GM12891 (cell line): ENCODE data around the gene GRAP2.
"Not testable (repeated sequence)": the region's sequence is repeated elsewhere in the genome, so short reads cannot be mapped to it uniquely, and the experiment has no call there.

Experiments
- DNase-seq: peaks from one replicate; pipeline ENCODE4 v3.0.0; 2011; ENCODE audit warnings: low spot score; ENCODE audit not compliant: insufficient read length
- FAIRE-seq: peaks from 2 replicates; lab custom pipeline; 2011; peaks lifted over from hg19 to GRCh38; lab: Jason Lieb, UNC
- PAX5 ChIP-seq: IDR thresholded peaks from 2 replicates; pipeline ENCODE4 v1.6.1; 2011; ENCODE audit warnings: low read length, moderate library complexity, mild to moderate bottlenecking; ENCODE audit not compliant: insufficient read depth, severe bottlenecking
- POLR2A ChIP-seq: IDR thresholded peaks from 2 replicates; pipeline ENCODE4 v1.6.1; 2011; ENCODE audit warnings: low read depth, low read length, control low read depth
- POLR2AphosphoS5 ChIP-seq: IDR thresholded peaks from 2 replicates; pipeline ENCODE4 v1.6.1; 2011; ENCODE audit warnings: low read depth, low read length, control low read depth
- POU2F2 ChIP-seq: IDR thresholded peaks from 2 replicates; pipeline ENCODE4 v1.6.1; 2011; ENCODE audit warnings: low read depth, mild to moderate bottlenecking, control low read depth, low read length, moderate library complexity
- SPI1 ChIP-seq: IDR thresholded peaks from 2 replicates; pipeline ENCODE4 v1.6.1; 2011; ENCODE audit warnings: low read depth, low read length, control low read depth
- TAF1 ChIP-seq: IDR thresholded peaks from 2 replicates; pipeline ENCODE4 v1.6.1; 2011; ENCODE audit warnings: low read depth, low read length, control low read depth

GRAP2 gene

DNA sequence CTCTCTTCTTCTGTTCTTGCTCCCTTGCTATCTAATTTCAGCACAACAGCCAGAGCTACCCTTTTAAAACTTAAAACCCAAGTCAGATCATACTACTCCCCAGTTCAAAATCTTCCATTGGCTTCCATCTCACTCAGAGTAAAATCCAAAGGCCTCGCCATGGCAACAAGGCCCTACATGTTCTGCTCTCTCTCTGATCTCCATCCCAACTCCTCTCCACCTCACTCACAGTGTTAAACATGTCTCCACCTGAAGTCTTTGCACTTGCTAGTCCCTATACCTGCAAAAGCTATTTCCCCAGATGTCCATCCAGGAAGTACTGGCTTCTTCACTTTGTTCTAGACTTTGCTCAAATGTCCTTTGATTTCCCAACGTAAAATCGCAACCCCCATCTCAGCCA is 3.0 kb upstream of the GRAP2 start:
- no peak for TF ChIP-seq PAX5
- TF ChIP-seq POLR2AphosphoS5: no peak
- no peak for TF ChIP-seq POU2F2
- TF ChIP-seq SPI1: no peak
- no peak for TF ChIP-seq POLR2A
- no peak for TF ChIP-seq TAF1
- DNase-seq (no peak), FAIRE-seq (no peak)

DNA sequence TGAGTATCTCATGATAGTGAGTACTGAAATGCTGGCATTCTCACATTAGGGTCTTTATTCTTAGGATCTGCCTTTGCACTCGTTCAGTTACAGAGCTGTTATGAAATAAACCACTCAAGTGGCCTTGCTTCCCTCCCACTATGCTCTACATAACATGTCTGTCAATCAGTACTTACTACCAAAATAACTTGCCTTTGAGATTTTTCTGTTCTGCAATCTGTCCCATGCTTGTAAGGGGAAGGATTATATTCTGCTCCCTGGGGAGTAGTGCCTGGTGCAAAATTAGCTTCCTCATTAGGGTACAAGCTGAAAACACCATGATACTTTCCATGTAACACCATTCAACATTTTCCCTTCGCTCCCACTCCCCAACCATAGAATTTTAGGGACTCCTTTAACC is 1.9 kb upstream of the GRAP2 start:
- no peak for TF ChIP-seq PAX5
- peak; percentile 46; the same call in 1 of the 2 replicates for TF ChIP-seq SPI1
- DNase-seq (peak; percentile 8), FAIRE-seq (peak; percentile 94)

DNA sequence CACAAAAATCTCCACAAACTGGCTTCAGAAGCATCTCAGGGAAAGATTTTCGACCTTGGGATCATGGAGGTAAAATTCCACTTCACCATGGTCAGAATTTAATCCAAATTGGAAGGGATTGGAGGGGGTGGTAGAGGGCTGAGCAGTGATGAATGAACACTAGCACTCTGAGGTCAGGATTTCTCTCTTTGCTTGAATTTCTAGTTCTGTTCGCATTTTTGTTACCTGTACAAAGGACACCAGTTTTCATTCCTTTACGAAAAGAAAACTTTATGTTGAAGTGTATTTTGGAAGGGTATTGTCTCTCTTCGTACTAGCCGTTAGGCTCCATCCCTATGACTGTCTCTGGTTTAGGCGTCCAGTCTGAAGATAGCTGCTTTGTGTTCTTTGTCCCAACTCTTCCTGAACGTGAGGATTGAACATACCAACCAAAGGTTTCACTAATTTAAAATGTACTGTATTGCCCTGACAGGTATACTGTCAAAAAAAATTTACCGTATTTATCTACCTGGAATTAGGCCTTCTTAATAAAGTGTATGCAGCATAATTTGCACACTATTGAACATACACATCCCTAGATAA is 772 bp downstream of the GRAP2 start:
- TF ChIP-seq PAX5: no peak
- TF ChIP-seq POLR2A: no peak
- TF ChIP-seq POLR2AphosphoS5: no peak
- TF ChIP-seq TAF1: no peak
- TF ChIP-seq SPI1: no peak
- TF ChIP-seq POU2F2: no peak
- FAIRE-seq (peak; percentile 69), DNase-seq (no peak)

DNA sequence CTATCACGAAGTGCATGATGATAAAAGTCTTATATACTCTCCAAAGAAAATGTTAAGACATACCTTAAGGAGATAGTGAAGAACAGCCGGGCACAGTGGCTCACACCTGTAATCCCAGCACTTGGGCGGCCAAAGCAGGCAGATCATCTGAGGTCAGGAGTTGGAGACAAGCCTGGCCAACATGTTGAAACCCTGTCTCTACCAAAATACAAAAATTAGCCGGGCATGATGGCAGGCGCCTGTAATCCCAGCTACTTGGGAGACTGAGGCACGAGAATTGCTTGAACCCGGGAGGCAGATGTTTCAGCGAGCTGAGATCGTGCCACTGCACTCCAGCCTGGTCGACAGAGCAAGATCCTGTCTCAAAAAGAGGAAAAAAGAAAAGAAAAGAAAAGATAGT is 3.1 kb downstream of the GRAP2 start:
- not testable (repeated sequence) for DNase-seq, FAIRE-seq

DNA sequence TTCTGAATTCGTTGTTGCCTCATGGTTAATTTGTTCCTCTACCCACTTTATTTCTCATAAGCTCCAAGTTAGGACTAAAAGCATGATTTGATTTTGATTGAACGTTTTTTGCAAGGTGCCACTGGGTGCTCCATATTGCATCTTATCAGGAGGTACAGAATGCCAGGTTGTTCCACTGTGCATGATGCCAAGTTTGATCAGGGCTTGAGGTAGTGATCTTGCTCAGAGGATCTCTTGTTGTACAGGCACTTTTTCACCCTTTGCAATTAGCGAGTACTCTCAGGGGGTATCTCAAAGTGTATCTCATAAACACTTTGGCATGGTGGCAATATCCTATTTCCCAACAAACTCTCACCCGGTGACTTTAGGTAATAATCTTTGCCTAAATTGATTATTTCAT is 4.0 kb downstream of the GRAP2 start:
- FAIRE-seq: no peak
- TF ChIP-seq TAF1 (no peak), POLR2A (no peak), POLR2AphosphoS5 (no peak)

DNA sequence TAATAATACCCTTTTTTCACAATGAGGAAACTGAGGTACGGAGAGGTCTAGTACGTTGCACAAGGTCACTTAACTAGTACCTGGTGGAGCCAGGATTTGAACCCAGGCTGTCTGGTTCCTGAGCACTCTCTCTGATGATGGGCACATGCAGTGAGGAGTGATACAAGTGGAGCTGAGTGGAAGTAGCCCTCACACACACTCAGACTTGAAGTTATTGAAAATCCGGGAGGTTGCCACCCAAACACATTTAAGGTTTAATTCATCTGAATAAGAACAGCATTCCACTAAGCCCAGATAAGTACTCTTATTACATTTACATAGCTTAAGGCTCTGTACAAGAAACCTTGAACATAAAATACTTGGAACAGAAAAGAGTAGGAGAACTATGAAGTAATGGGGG is 4.8 kb downstream of the GRAP2 start:
- DNase-seq (no peak), FAIRE-seq (no peak)
- TF ChIP-seq TAF1 (no peak), SPI1 (no peak), POLR2A (no peak), POLR2AphosphoS5 (no peak), PAX5 (no peak), POU2F2 (no peak)

More for the DNA sequence above, 4.0 kb downstream of the GRAP2 start:
- DNase-seq: no peak

DNA sequence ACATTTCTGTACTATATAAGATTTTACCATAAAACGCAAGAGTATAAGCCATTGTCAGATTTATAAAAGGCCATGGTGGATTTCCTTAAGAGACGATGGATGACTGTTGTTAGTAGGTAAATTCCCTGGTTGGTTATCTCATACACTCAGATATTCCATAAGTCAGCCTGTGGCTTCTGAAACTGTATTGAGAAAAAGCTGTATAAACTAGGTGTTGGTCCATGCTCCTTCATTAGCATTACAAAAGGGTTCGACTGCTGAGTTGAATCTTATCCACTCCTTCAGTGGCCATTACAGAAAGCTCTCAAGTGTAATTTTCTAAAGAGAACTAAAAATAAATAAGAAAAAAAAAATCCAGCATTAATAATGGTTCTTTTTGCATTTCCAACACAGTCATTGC is 5.3 kb downstream of the GRAP2 start:
- TF ChIP-seq POLR2A (no peak), SPI1 (no peak), TAF1 (no peak), PAX5 (no peak), POU2F2 (no peak)
- FAIRE-seq (no peak), DNase-seq (no peak)

DNA sequence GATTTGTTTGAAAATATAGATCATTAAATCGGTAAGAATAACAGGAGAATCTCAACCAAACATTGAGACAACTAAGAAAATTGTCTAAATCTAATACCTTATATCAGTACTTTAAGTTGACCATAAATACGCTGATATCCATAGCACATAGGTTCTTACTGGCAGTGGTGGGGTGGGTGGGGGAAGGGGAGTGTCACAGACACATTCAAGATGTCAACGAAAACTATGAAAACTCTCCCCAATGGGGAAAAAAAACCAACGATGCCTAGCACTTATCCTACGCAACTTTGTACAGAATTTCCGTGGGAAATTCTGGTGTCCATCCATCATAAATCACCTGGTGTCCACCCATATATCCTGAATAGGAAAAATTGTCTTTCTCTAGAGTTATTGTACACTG is 6.2 kb downstream of the GRAP2 start:
- DNase-seq (no peak), FAIRE-seq (no peak)
- no peak for TF ChIP-seq SPI1
- TF ChIP-seq PAX5: no peak
- TF ChIP-seq TAF1: no peak
- no peak for TF ChIP-seq POLR2A
- TF ChIP-seq POU2F2: no peak
- TF ChIP-seq POLR2AphosphoS5: no peak

DNA sequence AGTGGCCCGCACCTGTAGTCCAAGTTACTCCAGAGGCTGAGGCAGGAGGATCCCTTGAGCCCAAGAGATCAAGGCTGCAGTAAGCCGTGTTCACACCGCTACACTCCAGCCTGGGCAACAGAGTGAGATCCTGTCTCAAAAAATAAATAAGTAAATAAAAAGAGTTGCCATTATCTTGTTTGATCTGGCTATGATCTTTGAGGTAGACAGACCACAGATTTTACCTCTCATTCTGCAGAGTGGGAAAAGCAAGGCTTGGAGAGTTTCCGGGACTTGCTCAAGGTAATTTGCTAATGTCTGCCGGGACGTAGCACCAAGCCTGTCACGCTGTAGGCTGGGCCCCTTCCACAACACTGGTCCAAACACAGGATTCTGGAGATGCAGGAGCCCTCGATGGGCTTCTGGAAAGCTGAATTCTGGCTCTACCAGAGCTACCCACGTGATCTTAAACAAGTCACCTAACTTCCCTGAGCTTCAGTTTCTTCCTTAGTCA is 6.8 kb downstream of the GRAP2 start:
- no peak for DNase-seq
- FAIRE-seq: no peak
- TF ChIP-seq POLR2A: no peak
- no peak for TF ChIP-seq TAF1
- TF ChIP-seq PAX5: no peak
- no peak for TF ChIP-seq POU2F2
- no peak for TF ChIP-seq SPI1

DNA sequence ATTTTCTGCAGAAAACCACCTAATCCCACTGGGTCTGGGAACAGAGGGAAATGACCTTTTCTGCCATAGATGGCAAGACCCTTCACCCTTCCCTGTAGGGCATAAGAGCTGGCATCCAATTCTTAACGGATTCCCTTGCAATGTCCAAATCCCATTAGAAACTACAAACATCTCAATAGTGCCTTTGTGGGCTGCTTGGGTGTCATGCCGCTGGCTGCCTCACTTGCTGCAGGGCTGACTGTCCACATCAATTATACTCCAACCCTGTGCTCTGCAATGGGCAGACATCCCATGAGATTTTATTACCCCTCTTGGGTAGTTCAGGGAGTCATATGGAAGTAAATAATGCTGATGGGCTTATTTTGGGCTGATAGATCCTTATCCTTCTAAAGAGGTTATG is 7.3 kb downstream of the GRAP2 start:
- no peak for DNase-seq
- FAIRE-seq: no peak
- TF ChIP-seq POU2F2 (no peak), TAF1 (no peak), POLR2A (no peak)

DNA sequence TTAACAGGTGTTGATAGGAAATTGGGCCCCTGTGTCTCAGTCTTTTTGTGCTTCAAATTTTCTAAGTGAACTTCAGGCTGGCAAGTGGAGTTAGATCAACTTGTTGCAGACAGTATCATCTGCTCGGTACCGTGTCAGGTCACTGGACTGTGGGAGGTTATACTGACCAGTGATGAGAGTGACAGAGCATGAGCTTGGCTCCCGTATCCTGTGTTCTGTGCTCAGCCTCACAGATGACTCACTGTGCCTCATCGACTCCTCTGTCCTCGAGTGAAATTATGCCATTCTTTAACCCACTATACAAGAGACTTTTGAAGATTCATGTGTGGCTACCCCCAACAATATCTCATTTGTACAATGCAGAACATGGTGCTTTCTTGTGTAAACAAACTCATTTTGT is 7.9 kb downstream of the GRAP2 start:
- TF ChIP-seq PAX5 (no peak), POLR2AphosphoS5 (no peak)
- DNase-seq (no peak), FAIRE-seq (peak; percentile 69)
